ENCODE data around the gene ADGRF1.
"Not testable (repeated sequence)": the region's sequence is repeated elsewhere in the genome, so short reads cannot be mapped to it uniquely, and the experiment has no call there.

Gene ADGRF1

GRCh38 chr6:47061309-47062300 is 19.5 kb upstream of the ADGRF1 start:
- DNase-seq (ENCODE audit: insufficient read length, low spot score), result no peak

GRCh38 chr6:47059216-47059885 is 17.2 kb upstream of the ADGRF1 start:
- no peak for TF ChIP-seq CTCF (IDR thresholded peaks at IDR 0.05; ENCODE audit: insufficient read depth, missing control alignments)
- no peak for FAIRE-seq
- DNase-seq (ENCODE audit: insufficient read length, low spot score), result no peak

More at GRCh38 chr6:47061309-47062300, 19.5 kb upstream of the ADGRF1 start:
- no peak for TF ChIP-seq CTCF (IDR thresholded peaks at IDR 0.05; ENCODE audit: insufficient read depth, missing control alignments)
- no peak for FAIRE-seq

GRCh38 chr6:47057830-47058540 is 15.9 kb upstream of the ADGRF1 start:
- no peak for FAIRE-seq
- DNase-seq (ENCODE audit: insufficient read length, low spot score), result no peak

GRCh38 chr6:47056832-47057231 is 14.7 kb upstream of the ADGRF1 start:
- no peak for TF ChIP-seq CTCF (IDR thresholded peaks at IDR 0.05; ENCODE audit: insufficient read depth, missing control alignments)
- FAIRE-seq (no peak), DNase-seq (ENCODE audit: insufficient read length, low spot score) (no peak)

More at GRCh38 chr6:47057830-47058540, 15.9 kb upstream of the ADGRF1 start:
- no peak for TF ChIP-seq CTCF (IDR thresholded peaks at IDR 0.05; ENCODE audit: insufficient read depth, missing control alignments)

- not testable (repeated sequence) for FAIRE-seq; DNase-seq (ENCODE audit: insufficient read length, low spot score)
Observed at GRCh38 chr6:47054302-47054701, 12.2 kb upstream of the ADGRF1 start.

GRCh38 chr6:47048638-47049037 is 6.5 kb upstream of the ADGRF1 start:
- FAIRE-seq, result no peak
- no peak for TF ChIP-seq CTCF (IDR thresholded peaks at IDR 0.05; ENCODE audit: insufficient read depth, missing control alignments)
- DNase-seq (ENCODE audit: insufficient read length, low spot score), result no peak
